ENCODE results near the gene CDC25B. TPM values are rescaled to one million over a fixed set of nuclear protein-coding genes. Genes with fewer than 3 reads are reported as not detected.

The CDC25B gene
- total and polyA plus RNA-seq, 2 of the 13 experiments (the other 11 are each of a cell fraction or from before 2014, with no cell fraction given), result 14.5 to 19.4 TPM

GRCh38 chr20:3781153-3781910, 14.8 kb upstream of the CDC25B start, which contains the start of gene SPEF1 (continued):
- TF ChIP-seq PAX8 (CRISPR knock-in tag; IDR thresholded peaks at IDR 0.05; ENCODE audit: borderline replicate concordance) (no peak), ZNF501 (CRISPR knock-in tag; IDR thresholded peaks at IDR 0.05) (peak; percentile 95), THAP8 (CRISPR knock-in tag; IDR thresholded peaks at IDR 0.05; ENCODE audit: borderline replicate concordance) (no peak), ZNF24 (IDR thresholded peaks at IDR 0.05) (no peak), PPARG (CRISPR knock-in tag; conservative IDR thresholded peaks at IDR 0.05) (peak; percentile 12; the same call in 1 of the 2 replicates), ZNF83 (CRISPR knock-in tag; IDR thresholded peaks at IDR 0.05; ENCODE audit: borderline replicate concordance) (no peak), ELF4 (CRISPR knock-in tag; IDR thresholded peaks at IDR 0.05; ENCODE audit: borderline replicate concordance) (no peak), CSRNP1 (CRISPR knock-in tag; IDR thresholded peaks at IDR 0.05) (peak; percentile 68; the same call in 1 of the 2 replicates), NFE2L2 (IDR thresholded peaks at IDR 0.05; ENCODE audit: low read length) (no peak), ZFP37 (CRISPR knock-in tag; IDR thresholded peaks at IDR 0.05; ENCODE audit: borderline replicate concordance) (peak; percentile 24; the same call in 1 of the 2 replicates), NR2C2 (CRISPR knock-in tag; IDR thresholded peaks at IDR 0.05; ENCODE audit: borderline replicate concordance) (peak; percentile 58), RAD21 (CRISPR knock-in tag; IDR thresholded peaks at IDR 0.05) (peak; percentile 63), TBP (CRISPR knock-in tag; IDR thresholded peaks at IDR 0.05) (no peak), ZNF143 (CRISPR knock-in tag; IDR thresholded peaks at IDR 0.05) (peak; percentile 98), BHLHE40 (IDR thresholded peaks at IDR 0.05; ENCODE audit: low read length) (0 out of 2 replicates have a peak, but pooled peaks have one; percentile 5), ZNF614 (CRISPR knock-in tag; IDR thresholded peaks at IDR 0.05; ENCODE audit: borderline replicate concordance) (no peak; the same call in 1 of the 2 replicates), FOXM1 (CRISPR knock-in tag; IDR thresholded peaks at IDR 0.05) (no peak), RFX5 (IDR thresholded peaks at IDR 0.05; ENCODE audit: low read depth, low read length) (0 out of 2 replicates have a peak, but pooled peaks have one; percentile 22), YY1 (IDR thresholded peaks at IDR 0.05; ENCODE audit: insufficient read depth, insufficient replicate concordance, low read depth, low read length) (peak; percentile 99), ZNF678 (CRISPR knock-in tag; IDR thresholded peaks at IDR 0.05) (no peak), SKI (IDR thresholded peaks at IDR 0.05; ENCODE audit: partially characterized antibody) (no peak), HMGXB4 (CRISPR knock-in tag; IDR thresholded peaks at IDR 0.05; ENCODE audit: borderline replicate concordance in 1 of 2, low read depth in 1 of 2) (peak; percentile 21 to 73; a peak in 1 of 4 replicates), THAP7 (CRISPR knock-in tag; IDR thresholded peaks at IDR 0.05) (peak; percentile 83; the same call in 1 of the 2 replicates), IKZF5 (CRISPR knock-in tag; IDR thresholded peaks at IDR 0.05) (peak; percentile 65; the same call in 1 of the 2 replicates)

Data from HepG2 (cell line).